OCI-M1 (cell line): ENCODE measurements around the gene PXT1.

ENCODE experiments used
- DNase-seq: peaks from one replicate; lab custom pipeline; 2025; lab: John Stamatoyannopoulos, UW

Gene PXT1

DNA sequence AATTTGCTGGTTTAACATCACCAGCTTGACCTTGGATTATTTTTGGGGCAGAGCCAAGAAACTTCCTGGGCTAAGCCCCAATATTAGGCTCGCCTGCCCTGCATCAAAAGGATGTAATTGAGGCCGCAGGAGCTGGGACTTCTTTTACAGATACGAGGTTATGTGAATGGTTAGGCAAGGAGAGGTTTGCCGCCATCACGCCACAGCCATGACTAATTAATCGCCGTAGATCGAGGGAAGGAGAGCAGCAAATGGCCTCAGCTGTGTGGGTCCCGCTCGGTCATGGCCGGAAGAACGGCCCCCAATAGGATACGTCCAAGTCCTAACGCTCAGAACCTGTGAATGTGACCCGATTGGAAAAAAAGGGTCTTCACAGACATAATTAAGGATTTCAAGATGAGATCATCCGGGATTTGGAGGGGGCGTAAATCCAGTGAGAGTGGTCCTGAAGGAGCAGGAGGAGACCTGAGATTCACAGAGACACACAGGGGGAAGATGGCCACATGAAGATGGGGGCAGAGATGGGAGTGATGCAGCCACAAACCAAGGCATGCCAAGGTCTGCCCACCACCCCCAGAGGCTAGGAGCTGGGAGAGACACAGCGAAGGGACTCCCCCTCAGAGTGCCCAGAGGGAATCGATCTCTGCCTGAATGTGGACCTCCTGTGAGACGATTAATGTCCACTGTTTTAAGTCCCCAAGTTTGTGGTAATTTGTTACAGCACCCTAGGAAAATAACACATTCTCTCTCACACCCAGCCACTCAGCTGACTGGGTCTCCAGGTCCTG, 96.0 kb downstream of the PXT1 start:
- DNase-seq = no peak

DNA sequence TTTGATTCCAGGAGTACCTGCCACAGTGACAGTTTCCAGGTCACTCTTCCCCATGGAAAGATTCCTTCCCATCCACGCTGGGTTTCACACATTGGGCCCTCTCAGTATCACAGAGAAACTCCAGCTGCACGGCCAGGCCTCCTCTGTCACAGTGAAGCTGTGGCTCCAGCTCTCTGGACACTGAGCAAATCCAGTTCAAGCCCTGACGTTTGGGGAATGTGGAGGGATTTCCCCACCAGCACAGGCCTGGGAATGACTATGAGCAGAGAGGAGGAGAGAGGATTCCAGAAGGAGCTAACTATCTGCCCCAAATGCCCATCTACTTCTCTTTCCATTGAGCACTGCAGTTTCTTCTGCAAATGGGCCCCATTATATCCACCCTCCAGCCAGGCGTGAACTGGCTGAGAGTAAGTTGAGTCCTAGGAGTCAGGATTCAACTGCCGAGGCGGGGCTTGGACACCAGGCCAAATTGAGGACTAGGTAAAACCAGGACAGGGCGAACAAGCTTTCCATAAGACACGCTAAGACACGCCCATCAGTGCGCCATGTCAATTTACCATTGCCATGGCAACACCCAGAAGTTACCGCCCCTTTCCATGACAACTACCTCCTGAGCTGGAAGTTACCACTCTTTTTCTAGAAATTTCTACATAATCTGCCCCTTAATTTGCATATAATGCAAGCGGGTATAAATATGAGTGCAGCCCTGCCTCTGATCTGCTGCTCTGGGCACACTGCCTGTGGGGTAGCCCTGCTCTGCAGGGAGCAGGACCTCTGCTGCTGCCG, 96.8 kb downstream of the PXT1 start:
- peak; percentile 30 for DNase-seq

DNA sequence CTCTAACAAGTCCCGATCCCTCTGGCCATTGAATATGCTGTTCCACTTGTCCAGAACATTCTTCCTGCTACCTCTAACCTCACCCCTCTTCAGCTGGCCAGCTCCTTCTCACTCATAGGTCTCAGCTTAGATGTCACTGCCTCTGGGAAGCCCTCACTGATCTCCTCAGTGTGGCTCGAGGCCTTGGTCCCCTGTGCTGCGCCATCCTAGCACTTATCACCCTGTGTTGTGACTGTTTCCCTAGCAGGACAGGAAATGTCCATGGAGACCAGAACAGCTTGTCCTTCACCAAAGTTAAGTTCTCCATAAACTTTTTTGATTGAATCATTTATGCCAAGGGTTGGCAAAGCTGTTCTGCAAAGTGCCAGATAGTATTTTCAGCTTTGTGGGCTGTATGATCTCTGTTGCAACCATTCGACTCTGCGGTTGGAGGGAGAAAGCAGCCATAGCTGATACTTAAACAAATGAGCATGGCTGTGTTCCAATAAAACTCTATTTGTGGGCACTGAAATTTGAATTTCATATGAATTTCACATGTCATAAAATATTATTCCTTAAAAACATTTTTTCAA, 99.5 kb downstream of the PXT1 start:
- no peak for DNase-seq

DNA sequence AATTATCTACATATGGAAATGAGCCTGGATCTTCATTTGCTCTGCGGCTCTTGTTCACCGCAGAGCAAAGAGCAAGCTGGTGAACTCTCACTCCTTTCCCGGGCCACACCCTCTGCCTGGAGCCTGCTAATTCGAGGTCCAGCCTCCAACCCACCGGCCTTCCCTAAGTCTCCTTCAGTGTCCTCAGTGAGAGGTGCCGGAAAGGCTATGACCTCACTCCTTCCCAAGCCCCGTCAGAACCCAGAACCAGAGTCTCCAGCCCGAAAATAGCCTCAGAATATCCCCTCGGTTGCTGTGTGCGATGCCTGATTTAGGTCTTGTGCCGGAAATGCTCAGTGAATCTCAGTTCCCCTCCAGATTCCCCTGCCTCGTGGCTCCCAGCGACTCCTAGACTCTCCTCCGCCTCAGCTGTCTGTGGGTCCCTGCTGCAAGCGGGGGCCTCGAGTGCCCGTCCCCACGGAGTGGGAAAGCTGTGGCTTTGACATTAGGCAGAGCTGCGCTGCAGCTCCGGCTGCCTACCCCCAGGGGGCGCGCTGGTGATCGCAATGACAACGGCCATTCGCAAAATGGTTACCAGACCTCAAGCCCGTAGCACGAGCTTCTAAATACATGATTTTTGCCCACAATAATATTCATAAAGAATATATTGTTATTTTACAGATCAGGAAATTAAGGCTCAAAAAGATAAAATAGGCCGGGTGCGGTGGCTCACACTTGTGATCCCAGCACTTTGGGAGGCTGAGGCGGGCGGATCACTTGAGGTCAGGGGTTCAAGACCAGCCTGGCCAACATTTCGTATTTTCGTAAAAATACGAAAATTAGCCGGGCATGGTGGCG, 101.8 kb downstream of the PXT1 start:
- DNase-seq = peak; percentile 78
